Putamen (tissue), 1 donor: ENCODE data around the gene RP2.

Experiments
- DNase-seq: peaks from one replicate; pipeline ENCODE4 v3.0.0-alpha.2; 2016; ENCODE audit warnings: low spot score

RP2 gene

GRCh38 chrX:46844913-46845312 lies 8.1 kb downstream of the RP2 start:
- DNase-seq: no peak

GRCh38 chrX:46849933-46850332 lies 13.1 kb downstream of the RP2 start:
- no peak for DNase-seq

GRCh38 chrX:46850771-46851170 lies 13.9 kb downstream of the RP2 start:
- no peak for DNase-seq

- no peak for DNase-seq
Observed at GRCh38 chrX:46856483-46856882, 19.6 kb downstream of the RP2 start.

- DNase-seq: no peak
Observed at GRCh38 chrX:46860557-46860956, 23.7 kb downstream of the RP2 start.

- no peak for DNase-seq
Observed at GRCh38 chrX:46863072-46863471, 26.2 kb downstream of the RP2 start.

GRCh38 chrX:46864606-46865005 lies 27.8 kb downstream of the RP2 start:
- no peak for DNase-seq

- DNase-seq: no peak
Observed at GRCh38 chrX:46865281-46865680, 28.4 kb downstream of the RP2 start.

GRCh38 chrX:46866726-46867125 lies 29.9 kb downstream of the RP2 start:
- DNase-seq: no peak

GRCh38 chrX:46873746-46874145 lies 36.9 kb downstream of the RP2 start:
- no peak for DNase-seq

- no peak for DNase-seq
Observed at GRCh38 chrX:46876901-46877300, 40.1 kb downstream of the RP2 start.

- no peak for DNase-seq
Observed at GRCh38 chrX:46882266-46882665, 45.4 kb downstream of the RP2 start.

- no peak for DNase-seq
Observed at GRCh38 chrX:46884799-46885198, 48.0 kb downstream of the RP2 start.

GRCh38 chrX:46898207-46898606 lies 61.4 kb downstream of the RP2 start:
- DNase-seq: no peak

GRCh38 chrX:46903458-46904242 lies 66.8 kb downstream of the RP2 start:
- DNase-seq: peak; percentile 82

- no peak for DNase-seq
Observed at GRCh38 chrX:46904626-46905025, 67.8 kb downstream of the RP2 start.

GRCh38 chrX:46910415-46910814 lies 73.6 kb downstream of the RP2 start:
- no peak for DNase-seq

GRCh38 chrX:46912098-46912602 lies 75.3 kb downstream of the RP2 start, which contains the start of gene JADE3:
TSS of gene JADE3 (plus strand) at chrX:46912421. CDS start at chrX:46984895, 72,474 bp downstream.
- peak; percentile 29 for DNase-seq

GRCh38 chrX:46912603-46913491 lies 76.0 kb downstream of the RP2 start:
- no peak for DNase-seq

- DNase-seq: no peak
Observed at GRCh38 chrX:46913667-46914066, 76.8 kb downstream of the RP2 start.

- no peak for DNase-seq
Observed at GRCh38 chrX:46916273-46916672, 79.4 kb downstream of the RP2 start.

- DNase-seq: no peak
Observed at GRCh38 chrX:46917622-46918021, 80.8 kb downstream of the RP2 start.

- no peak for DNase-seq
Observed at GRCh38 chrX:46918434-46918833, 81.6 kb downstream of the RP2 start.
